Naive thymus-derived CD8-positive, alpha-beta T cell (primary cell): ENCODE data around the gene ACOT12. TPM values are rescaled to one million over a fixed set of nuclear protein-coding genes. Genes with fewer than 3 reads are reported as not detected.
"Not testable (repeated sequence)": the region's sequence is repeated elsewhere in the genome, so short reads cannot be mapped to it uniquely, and the experiment has no call there.

Source experiments
- ATAC-seq, 2 donors: fragments of 150-1000 bp; cut with Tn5 transposase in 1 of 2; sonication (Bioruptor Pico), chemical (Tn5 transposase) in 1 of 2; 1 replicate in 1 of 2; 2 replicates in 1 of 2; pipeline ENCODE4 v1.10.0; 2021; ENCODE audit warnings: mild to moderate bottlenecking in 2 of 2, moderate library complexity in 2 of 2
- POLR2A ChIA-PET: fragments of 350-600 bp; sonication (Branson Sonifier 250); formaldehyde crosslinking; loops from one replicate; lab custom pipeline; 2021; ENCODE audit warnings: antibody characterized with exemption; lab: Charles Lee
- DNase-seq, 10 donors: peaks; one replicate each; pipeline versions ENCODE4 v3.0.0 to v3.0.0-alpha.2; 2020 to 2022
- H3K27ac Mint-ChIP-seq, 10 donors: one replicate each; pipeline ENCODE4 v1.8.0; 2020 to 2022; ENCODE audit warnings: mild to moderate bottlenecking in 10 of 10, mixed read lengths in 10 of 10, moderate library complexity in 4 of 10, inconsistent platforms in 1 of 10
- H3K27me3 Mint-ChIP-seq, 5 donors: one replicate each; pipeline ENCODE4 v1.8.0; 2021 to 2022; ENCODE audit warnings: mixed read lengths in 5 of 5
- H3K36me3 Mint-ChIP-seq, 3 donors: one replicate each; pipeline ENCODE4 v1.8.0; 2020 to 2022; ENCODE audit warnings: mixed read lengths in 3 of 3, mild to moderate bottlenecking in 2 of 3, inconsistent platforms in 1 of 3
- H3K4me1 Mint-ChIP-seq, 4 donors: one replicate each; pipeline ENCODE4 v1.8.0; 2021 to 2022; ENCODE audit warnings: mixed read lengths in 4 of 4
- H3K4me3 Mint-ChIP-seq, 10 donors: one replicate each; pipeline ENCODE4 v1.8.0; 2020 to 2022; ENCODE audit warnings: mild to moderate bottlenecking in 10 of 10, mixed read lengths in 10 of 10, moderate library complexity in 6 of 10, inconsistent platforms in 1 of 10
- H3K9me3 Mint-ChIP-seq, 9 donors: one replicate each; pipeline ENCODE4 v1.8.0; 2020 to 2022; ENCODE audit warnings: mixed read lengths in 9 of 9, mild to moderate bottlenecking in 3 of 9, inconsistent platforms in 1 of 9, moderate library complexity in 1 of 9
- polyA plus RNA-seq, 3 donors: library from polyadenylated mRNA; unstranded; fragments of 300-500 nt; fragmentation: Illumina TruSeq; gene quantifications; one replicate each; pipeline ENCODE4 v1.2.3, GENCODE V29; 2021
- total RNA-seq, 8 experiments: library from RNA in 2 of 8; stranded (reverse) in 2 of 8; gene quantifications; one replicate each; pipeline ENCODE4 v1.2.3 and lab custom pipeline; 2021 to 2026

Gene ACOT12
- total and polyA plus RNA-seq, 5 experiments from 2014 or later = not detected

- DNase-seq (no peak), ATAC-seq (no peak)
- no peaks in the 10 kb centered on the region for H3K9me3 Mint-ChIP-seq
- H3K4me3 Mint-ChIP-seq = no peak overlapping the region
- peaks cover 0 to 55% (median 23%) of the 10 kb centered on the region in 3 donors for H3K36me3 Mint-ChIP-seq
- no peaks in the 10 kb centered on the region for H3K27me3 Mint-ChIP-seq
- H3K27ac Mint-ChIP-seq = no peak overlapping the region
- no peaks in the 10 kb centered on the region for H3K4me1 Mint-ChIP-seq
- POLR2A ChIA-PET = no interaction called here
Observed at GRCh38 chr5:81418606-81419005, 24.7 kb upstream of the ACOT12 start.

GRCh38 chr5:81417052-81417451 lies 23.1 kb upstream of the ACOT12 start:
- no peak for ATAC-seq
- peaks cover 0 to 51% (median 23%) of the 10 kb centered on the region in 3 donors for H3K36me3 Mint-ChIP-seq

GRCh38 chr5:81409896-81410295 lies 16.0 kb upstream of the ACOT12 start:
- peaks cover 0 to 15% (median 14%) of the 10 kb centered on the region in 3 donors for H3K36me3 Mint-ChIP-seq
- H3K4me1 Mint-ChIP-seq = no peaks in the 10 kb centered on the region
- no peak overlapping the region for H3K4me3 Mint-ChIP-seq
- ATAC-seq = no peak
- POLR2A ChIA-PET = no interaction called here
- DNase-seq = no peak
- no peaks in the 10 kb centered on the region for H3K27me3 Mint-ChIP-seq
- no peak overlapping the region for H3K27ac Mint-ChIP-seq
- no peaks in the 10 kb centered on the region for H3K9me3 Mint-ChIP-seq

More at GRCh38 chr5:81417052-81417451, 23.1 kb upstream of the ACOT12 start:
- H3K4me1 Mint-ChIP-seq = no peaks in the 10 kb centered on the region
- H3K9me3 Mint-ChIP-seq = no peaks in the 10 kb centered on the region
- no peak overlapping the region for H3K4me3 Mint-ChIP-seq
- no peaks in the 10 kb centered on the region for H3K27me3 Mint-ChIP-seq
- no peak for DNase-seq
- no peak overlapping the region for H3K27ac Mint-ChIP-seq
- POLR2A ChIA-PET = no interaction called here

GRCh38 chr5:81409361-81409760 lies 15.4 kb upstream of the ACOT12 start:
- Mint-ChIP-seq H3K36me3 (peaks cover 0 to 12% (median 9%) of the 10 kb centered on the region in 3 donors), H3K4me1 (no peaks in the 10 kb centered on the region), H3K27me3 (no peaks in the 10 kb centered on the region), H3K4me3 (no peak overlapping the region), H3K9me3 (no peaks in the 10 kb centered on the region), H3K27ac (no peak overlapping the region)
- no peak for DNase-seq
- no peak for ATAC-seq
- POLR2A ChIA-PET = no interaction called here

GRCh38 chr5:81408496-81408895 lies 14.6 kb upstream of the ACOT12 start:
- no peak overlapping the region for H3K27ac Mint-ChIP-seq
- no peaks in the 10 kb centered on the region for H3K4me1 Mint-ChIP-seq
- ATAC-seq (no peak), DNase-seq (no peak)
- POLR2A ChIA-PET = no interaction called here
- H3K36me3 Mint-ChIP-seq = peaks cover 0 to 8% (median 8%) of the 10 kb centered on the region in 3 donors
- no peaks in the 10 kb centered on the region for H3K27me3 Mint-ChIP-seq
- H3K9me3 Mint-ChIP-seq = no peaks in the 10 kb centered on the region
- no peak overlapping the region for H3K4me3 Mint-ChIP-seq

- H3K9me3 Mint-ChIP-seq, H3K4me1 Mint-ChIP-seq, H3K4me3 Mint-ChIP-seq, H3K27me3 Mint-ChIP-seq, H3K36me3 Mint-ChIP-seq, DNase-seq, POLR2A ChIA-PET, H3K27ac Mint-ChIP-seq, ATAC-seq: not testable (repeated sequence)
Observed at GRCh38 chr5:81407811-81408210, 13.9 kb upstream of the ACOT12 start.

GRCh38 chr5:81405126-81405891 lies 11.4 kb upstream of the ACOT12 start:
- Mint-ChIP-seq H3K27ac (no peak overlapping the region), H3K9me3 (no peaks in the 10 kb centered on the region), H3K36me3 (peaks cover 4 to 8% (median 7%) of the 10 kb centered on the region in 3 donors), H3K27me3 (peaks cover 0 to 1% (median 0%) of the 10 kb centered on the region in 5 donors), H3K4me1 (no peaks in the 10 kb centered on the region), H3K4me3 (no peak overlapping the region)
- DNase-seq = no peak
- POLR2A ChIA-PET = no interaction called here
- no peak for ATAC-seq

- H3K4me1 Mint-ChIP-seq = no peaks in the 10 kb centered on the region
- no peak overlapping the region for H3K27ac Mint-ChIP-seq
- H3K4me3 Mint-ChIP-seq = no peak overlapping the region
- POLR2A ChIA-PET = no interaction called here
- peaks cover 0 to 13% (median 4%) of the 10 kb centered on the region in 5 donors for H3K27me3 Mint-ChIP-seq
- no peaks in the 10 kb centered on the region for H3K9me3 Mint-ChIP-seq
- ATAC-seq (no peak), DNase-seq (no peak)
- peaks cover 0 to 7% (median 2%) of the 10 kb centered on the region in 3 donors for H3K36me3 Mint-ChIP-seq
Observed at GRCh38 chr5:81402192-81402930, 8.4 kb upstream of the ACOT12 start.

- Mint-ChIP-seq H3K4me1 (no peaks in the 10 kb centered on the region), H3K9me3 (no peaks in the 10 kb centered on the region), H3K27me3 (peaks cover 2 to 19% (median 11%) of the 10 kb centered on the region in 5 donors), H3K36me3 (peaks cover 0 to 7% (median 0%) of the 10 kb centered on the region in 3 donors), H3K27ac (no peak overlapping the region), H3K4me3 (no peak overlapping the region)
- POLR2A ChIA-PET = interaction anchor here (0.7 kb wide), 1 partner anchor 54 kb away, joined by 3 read pairs; no protein-coding TSS in a partner anchor
- DNase-seq (no peak), ATAC-seq (no peak)
Observed at GRCh38 chr5:81401266-81401665, 7.3 kb upstream of the ACOT12 start.

- Mint-ChIP-seq H3K27me3 (peaks cover 7 to 28% (median 20%) of the 10 kb centered on the region in 5 donors), H3K27ac (no peak overlapping the region), H3K4me1 (no peaks in the 10 kb centered on the region), H3K4me3 (no peak overlapping the region), H3K36me3 (peaks cover 0 to 8% (median under 1%) of the 10 kb centered on the region in 3 donors), H3K9me3 (peaks cover 0 to 2% (median 0%) of the 10 kb centered on the region in 9 donors)
- no peak for ATAC-seq
- POLR2A ChIA-PET = interaction anchor here (0.7 kb wide), 1 partner anchor 54 kb away, joined by 3 read pairs; no protein-coding TSS in a partner anchor
- no peak for DNase-seq
Observed at GRCh38 chr5:81400375-81400774, 6.4 kb upstream of the ACOT12 start.

GRCh38 chr5:81398741-81399140 lies 4.8 kb upstream of the ACOT12 start:
- POLR2A ChIA-PET = no interaction called here
- Mint-ChIP-seq H3K27me3 (peaks cover 14 to 36% (median 31%) of the 10 kb centered on the region in 5 donors), H3K27ac (no peak overlapping the region), H3K4me1 (peaks cover 0 to 5% (median 0%) of the 10 kb centered on the region in 4 donors), H3K4me3 (no peak overlapping the region), H3K9me3 (peaks cover 0 to 8% (median 0%) of the 10 kb centered on the region in 9 donors), H3K36me3 (peaks cover 0 to 13% (median 3%) of the 10 kb centered on the region in 3 donors)
- ATAC-seq (no peak), DNase-seq (no peak)

GRCh38 chr5:81397176-81397575 lies 3.2 kb upstream of the ACOT12 start:
- H3K27me3 Mint-ChIP-seq = peaks cover 19 to 51% (median 44%) of the 10 kb centered on the region in 5 donors
- H3K4me1 Mint-ChIP-seq = peaks cover 0 to 12% (median 5%) of the 10 kb centered on the region in 4 donors
- POLR2A ChIA-PET = no interaction called here

GRCh38 chr5:81395262-81395661 lies 1.3 kb upstream of the ACOT12 start:
- ATAC-seq = no peak
- H3K27ac Mint-ChIP-seq = peak overlapping the region in 1 of 10 donors; percentile 3

More at GRCh38 chr5:81397176-81397575, 3.2 kb upstream of the ACOT12 start:
- Mint-ChIP-seq H3K4me3 (no peak overlapping the region), H3K9me3 (peaks cover 0 to 8% (median 0%) of the 10 kb centered on the region in 9 donors), H3K36me3 (peaks cover 0 to 10% (median 3%) of the 10 kb centered on the region in 3 donors), H3K27ac (no peak overlapping the region)
- ATAC-seq (no peak), DNase-seq (no peak)

More at GRCh38 chr5:81395262-81395661, 1.3 kb upstream of the ACOT12 start:
- Mint-ChIP-seq H3K36me3 (peaks cover 0 to 6% (median 3%) of the 10 kb centered on the region in 3 donors), H3K9me3 (peaks cover 0 to 8% (median 0%) of the 10 kb centered on the region in 9 donors), H3K4me1 (peaks cover 0 to 12% (median 5%) of the 10 kb centered on the region in 4 donors), H3K27me3 (peaks cover 31 to 70% (median 60%) of the 10 kb centered on the region in 5 donors), H3K4me3 (no peak overlapping the region)
- no peak for DNase-seq
- POLR2A ChIA-PET = interaction anchor here (0.6 kb wide), 1 partner anchor 11 kb away, joined by 4 read pairs; no protein-coding TSS in a partner anchor
